Measurements from ENCODE around the gene TEX2. TPM values are rescaled to one million over a fixed set of nuclear protein-coding genes. Genes with fewer than 3 reads are reported as not detected.

The TEX2 gene
- total and polyA plus RNA-seq, 9 of the 15 experiments (the other 6 are each of a cell fraction or from before 2014, with no cell fraction given), result 4.1 to 27.6 (median 19.3) TPM

GRCh38 chr17:64216338-64217248 lies 46.5 kb downstream of the TEX2 start (continued):
- no peak for TF ChIP-seq GTF2E2 (tag; IDR thresholded peaks at IDR 0.05)
- no peak for TF ChIP-seq MBD2 (IDR thresholded peaks at IDR 0.05; ENCODE audit: borderline replicate concordance, low read depth)
- no peak for TF ChIP-seq SMAD2 (IDR thresholded peaks at IDR 0.05; ENCODE audit: low read depth, low read length)
- no peak for TF ChIP-seq SFPQ (IDR thresholded peaks at IDR 0.05; ENCODE audit: low read depth, low read length)
- TF ChIP-seq HDAC8 (tag; IDR thresholded peaks at IDR 0.05), result no peak
- TF ChIP-seq ZBTB17 (CRISPR knock-in tag; IDR thresholded peaks at IDR 0.05), result no peak
- no peak for TF ChIP-seq ZNF133 (CRISPR knock-in tag; IDR thresholded peaks at IDR 0.05)
- TF ChIP-seq DDX20 (tag; IDR thresholded peaks at IDR 0.05; ENCODE audit: low read depth), result no peak
